GM12865 (cell line): Measurements from ENCODE around the gene PATE2.

Source experiments
- DNase-seq: peaks from one replicate; pipeline ENCODE4 v3.0.0; 2010; ENCODE audit warnings: low read depth
- H3K4me3 ChIP-seq: 2 replicates; pipeline ENCODE4 v1.5.1; 2011; ENCODE audit warnings: mild to moderate bottlenecking, low read depth, low read length, control low read depth
- TF ChIP-seq, protein P1 (sequence below): IDR thresholded peaks from 2 replicates; pipeline ENCODE4 v1.5.1; 2011; ENCODE audit warnings: low read length, control low read depth, low read depth, inconsistent platforms; ENCODE audit not compliant: insufficient read depth; ENCODE audit errors: missing control alignments

PATE2 gene

GRCh38 chr11:125766251-125766650 lies 12.4 kb downstream of the PATE2 start:
- DNase-seq = no peak
- no peak overlapping the region for H3K4me3 ChIP-seq
- TF ChIP-seq, protein P1, sequence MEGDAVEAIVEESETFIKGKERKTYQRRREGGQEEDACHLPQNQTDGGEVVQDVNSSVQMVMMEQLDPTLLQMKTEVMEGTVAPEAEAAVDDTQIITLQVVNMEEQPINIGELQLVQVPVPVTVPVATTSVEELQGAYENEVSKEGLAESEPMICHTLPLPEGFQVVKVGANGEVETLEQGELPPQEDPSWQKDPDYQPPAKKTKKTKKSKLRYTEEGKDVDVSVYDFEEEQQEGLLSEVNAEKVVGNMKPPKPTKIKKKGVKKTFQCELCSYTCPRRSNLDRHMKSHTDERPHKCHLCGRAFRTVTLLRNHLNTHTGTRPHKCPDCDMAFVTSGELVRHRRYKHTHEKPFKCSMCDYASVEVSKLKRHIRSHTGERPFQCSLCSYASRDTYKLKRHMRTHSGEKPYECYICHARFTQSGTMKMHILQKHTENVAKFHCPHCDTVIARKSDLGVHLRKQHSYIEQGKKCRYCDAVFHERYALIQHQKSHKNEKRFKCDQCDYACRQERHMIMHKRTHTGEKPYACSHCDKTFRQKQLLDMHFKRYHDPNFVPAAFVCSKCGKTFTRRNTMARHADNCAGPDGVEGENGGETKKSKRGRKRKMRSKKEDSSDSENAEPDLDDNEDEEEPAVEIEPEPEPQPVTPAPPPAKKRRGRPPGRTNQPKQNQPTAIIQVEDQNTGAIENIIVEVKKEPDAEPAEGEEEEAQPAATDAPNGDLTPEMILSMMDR = no peak

GRCh38 chr11:125763483-125763882 lies 15.1 kb downstream of the PATE2 start:
- H3K4me3 ChIP-seq = no peak overlapping the region
- TF ChIP-seq, protein P1 = no peak
- no peak for DNase-seq

DNA sequence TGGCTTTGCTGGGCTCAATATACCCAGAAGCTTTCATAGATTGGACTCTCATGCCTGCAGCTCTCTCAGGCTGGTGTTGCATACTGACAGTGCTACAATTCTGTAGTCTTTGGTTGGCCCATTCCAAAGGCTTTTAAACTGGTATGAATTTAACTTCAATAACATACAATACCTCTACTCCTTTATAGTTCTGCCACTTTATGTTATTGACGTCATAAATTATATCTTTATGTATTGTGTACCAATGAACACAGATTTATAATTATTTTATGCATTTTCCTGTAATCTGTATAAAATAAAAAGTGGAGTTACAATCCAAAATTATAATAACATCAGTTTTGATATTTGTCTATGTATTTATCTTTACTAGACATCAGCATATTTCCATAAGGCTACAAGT lies 16.2 kb downstream of the PATE2 start:
- TF ChIP-seq, protein P1 = no peak

DNA sequence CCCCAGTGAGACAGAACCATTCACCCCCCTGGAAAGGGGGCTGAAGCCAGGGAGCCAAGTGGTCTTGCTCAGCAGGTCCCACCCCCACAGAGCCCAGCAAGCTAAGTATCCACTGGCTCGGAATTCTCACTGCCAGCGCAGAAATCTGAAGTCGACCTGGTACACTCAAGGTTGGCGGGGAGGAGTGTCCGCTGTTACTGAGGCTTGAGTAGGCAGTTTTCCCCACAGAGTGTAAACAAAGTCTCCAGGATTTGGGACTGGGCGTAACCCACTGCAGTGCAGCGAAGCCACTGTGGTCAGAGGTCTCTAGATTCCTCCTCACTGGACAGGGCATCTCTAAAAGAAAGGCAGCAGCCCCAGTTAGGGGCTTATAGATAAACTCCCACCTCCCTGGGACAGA lies 22.6 kb downstream of the PATE2 start:
- TF ChIP-seq, protein P1 = no peak
- no peak overlapping the region for H3K4me3 ChIP-seq
- no peak for DNase-seq

More for the DNA sequence above, 16.2 kb downstream of the PATE2 start:
- DNase-seq = no peak
- no peak overlapping the region for H3K4me3 ChIP-seq

GRCh38 chr11:125750629-125751028 lies 28.0 kb downstream of the PATE2 start:
- no peak overlapping the region for H3K4me3 ChIP-seq
- TF ChIP-seq, protein P1 = no peak
- DNase-seq = no peak

- H3K4me3 ChIP-seq = no peak within 1 kb of the TSS
- TF ChIP-seq, protein P1 = no peak
- DNase-seq = no peak
These were observed 32.6 kb downstream of the PATE2 start, which contains the start of gene PATE1 for GRCh38 chr11:125745979-125746378. Gene PATE1, plus strand, starts transcription at chr11:125746279. Its CDS starts 26 bp downstream, at chr11:125746305.

DNA sequence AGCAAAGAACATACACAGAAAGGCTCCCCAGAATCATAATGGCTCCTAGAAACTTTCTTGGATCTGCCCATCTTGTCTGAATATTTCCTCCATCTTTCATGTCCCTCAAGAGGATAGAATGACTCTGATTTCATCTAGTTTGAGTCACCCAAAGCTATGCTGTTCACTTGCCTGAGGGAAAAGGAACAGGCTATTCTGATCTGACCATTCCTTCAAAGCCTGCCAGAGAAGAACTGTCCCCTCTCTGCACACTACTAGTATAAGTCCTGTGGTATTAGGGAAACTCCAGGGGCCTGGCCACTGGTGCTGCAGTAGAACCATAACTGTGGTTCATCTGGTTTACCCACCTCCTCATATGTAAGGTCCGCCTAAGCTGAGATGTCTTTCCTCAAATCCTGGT lies 34.9 kb downstream of the PATE2 start:
- TF ChIP-seq, protein P1 = no peak
- no peak overlapping the region for H3K4me3 ChIP-seq
- no peak for DNase-seq
